B cell (primary cell): ENCODE results near the gene ARHGAP18.

Experiments
- CTCF ChIP-seq: fragments of 200-600 bp; IDR thresholded peaks from one replicate; pipeline ENCODE4 v1.8.0; 2022; ENCODE audit warnings: antibody characterized with exemption, mild to moderate bottlenecking
- EZH2 ChIP-seq: IDR thresholded peaks from 2 replicates; pipeline ENCODE4 v1.6.1; 2012; ENCODE audit warnings: borderline replicate concordance, low read depth, mild to moderate bottlenecking, moderate library complexity, low read length; ENCODE audit not compliant: insufficient read depth, poor library complexity, severe bottlenecking

DNA sequence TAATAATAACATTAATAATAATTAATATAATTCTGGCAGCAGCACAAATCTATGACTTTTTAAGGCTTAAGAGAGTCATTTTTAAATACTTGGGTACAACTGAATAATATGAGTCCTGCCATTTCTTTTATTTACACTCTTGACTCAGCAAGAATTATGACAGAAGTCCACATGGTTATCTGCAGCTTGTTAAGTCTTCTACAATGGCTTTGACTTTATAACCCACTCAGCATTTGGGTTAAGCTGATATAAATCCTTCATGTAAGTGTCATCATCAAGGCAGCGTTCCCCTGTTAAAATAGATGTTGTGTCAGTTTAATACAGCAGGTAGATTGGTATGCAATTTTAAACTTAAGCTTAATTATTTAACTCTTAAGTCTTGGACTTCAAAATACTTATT, 131.7 kb downstream of the ARHGAP18 start:
- TF ChIP-seq CTCF (no peak), EZH2 (no peak)
